HEK293 (cell line): Measurements from ENCODE around the gene ALB.

Source experiments
- CTCF ChIA-PET: fragments of 350-600 bp; formaldehyde crosslinking; extraction: SDS; loops from one replicate; lab custom pipeline; 2021; ENCODE audit warnings: antibody characterized with exemption; lab: Yijun Ruan, JAX
- POLR2A ChIA-PET: fragments of 300-600 bp; formaldehyde crosslinking; extraction: SDS; loops from one replicate; lab custom pipeline; 2020; ENCODE audit warnings: antibody characterized with exemption, inconsistent platforms; lab: Yijun Ruan, JAX
- H3K27ac ChIP-seq: fragments of 200-500 bp; sonication (Bioruptor generic); 2 replicates; pipeline ENCODE4 v1.5.1; 2014; ENCODE audit warnings: low read depth, low read length, control low read depth, inconsistent platforms; ENCODE audit errors: extremely low read depth
- H3K36me3 ChIP-seq, 2 experiments: fragments of 200-500 bp in 1 of 2; sonication (Bioruptor generic) in 1 of 2; 1 replicate in 1 of 2; 2 replicates in 1 of 2; pipeline ENCODE4 v1.5.1; 2014 to 2017; ENCODE audit warnings: inconsistent platforms in 2 of 2, low read length in 2 of 2; ENCODE audit not compliant: control insufficient read depth in 2 of 2, insufficient read depth in 1 of 2
- H3K4me1 ChIP-seq: fragments of 200-500 bp; sonication (Bioruptor generic); 2 replicates; pipeline ENCODE4 v1.5.1; 2014; ENCODE audit warnings: mild to moderate bottlenecking, low read length, inconsistent platforms; ENCODE audit not compliant: control insufficient read depth, insufficient read depth
- H3K4me3 ChIP-seq: 2 replicates; pipeline ENCODE4 v1.5.1; 2011; ENCODE audit warnings: low read depth, mild to moderate bottlenecking, control low read depth, low read length, moderate library complexity
- H3K9me3 ChIP-seq: fragments of 200-500 bp; sonication (Bioruptor generic); 2 replicates; pipeline ENCODE4 v1.5.1; 2014; ENCODE audit warnings: low read depth, low read length, inconsistent platforms; ENCODE audit not compliant: control insufficient read depth, insufficient read depth
- HOXD13 ChIP-seq: sonication (generic); formaldehyde crosslinking; IDR thresholded peaks from 2 replicates; pipeline ENCODE4 v1.8.0; 2022; ENCODE audit warnings: missing genetic modification reagents, borderline replicate concordance
- PRDM6 ChIP-seq: fragments of 450-650 bp; formaldehyde crosslinking; IDR thresholded peaks from 2 replicates; pipeline ENCODE4 v1.5.1; 2017; ENCODE audit warnings: missing biosample characterization, missing genetic modification characterization
- SP7 ChIP-seq: fragments of 450-650 bp; formaldehyde crosslinking; IDR thresholded peaks from 2 replicates; pipeline ENCODE4 v1.5.1; 2016; ENCODE audit warnings: missing biosample characterization, missing genetic modification characterization
- ZBTB8A ChIP-seq: fragments of 450-650 bp; formaldehyde crosslinking; IDR thresholded peaks from 2 replicates; pipeline ENCODE4 v1.5.1; 2016; ENCODE audit warnings: missing biosample characterization, missing genetic modification characterization
- ZNF132 ChIP-seq: fragments of 450-650 bp; formaldehyde crosslinking; IDR thresholded peaks from 2 replicates; pipeline ENCODE4 v1.5.1; 2017; ENCODE audit warnings: missing biosample characterization, missing genetic modification characterization, borderline replicate concordance
- ZNF133 ChIP-seq: fragments of 450-650 bp; formaldehyde crosslinking; IDR thresholded peaks from 2 replicates; pipeline ENCODE4 v1.5.1; 2016; ENCODE audit warnings: missing biosample characterization, missing genetic modification characterization
- ZNF184 ChIP-seq: fragments of 450-650 bp; IDR thresholded peaks from 2 replicates; pipeline ENCODE4 v1.5.1; 2018; ENCODE audit warnings: missing biosample characterization, mild to moderate bottlenecking, missing genetic modification characterization
- ZNF214 ChIP-seq: fragments of 450-650 bp; formaldehyde crosslinking; IDR thresholded peaks from 2 replicates; pipeline ENCODE4 v1.5.1; 2017; ENCODE audit warnings: missing biosample characterization, mild to moderate bottlenecking, missing genetic modification characterization, borderline replicate concordance
- ZNF24 ChIP-seq: fragments of 450-650 bp; formaldehyde crosslinking; IDR thresholded peaks from 2 replicates; pipeline ENCODE4 v1.5.1; 2016; ENCODE audit warnings: missing biosample characterization, missing genetic modification characterization
- ZNF26 ChIP-seq: fragments of 450-650 bp; formaldehyde crosslinking; IDR thresholded peaks from 2 replicates; pipeline ENCODE4 v1.5.1; 2016; ENCODE audit warnings: missing biosample characterization, missing genetic modification characterization
- ZNF280D ChIP-seq: fragments of 450-650 bp; formaldehyde crosslinking; IDR thresholded peaks from 2 replicates; pipeline ENCODE4 v1.5.1; 2016; ENCODE audit warnings: missing biosample characterization, missing genetic modification characterization
- ZNF302 ChIP-seq: fragments of 450-650 bp; formaldehyde crosslinking; IDR thresholded peaks from 2 replicates; pipeline ENCODE4 v1.5.1; 2016; ENCODE audit warnings: missing biosample characterization, missing genetic modification characterization, low read depth
- ZNF362 ChIP-seq: fragments of 450-650 bp; formaldehyde crosslinking; IDR thresholded peaks from 2 replicates; pipeline ENCODE4 v1.5.1; 2016; ENCODE audit warnings: missing biosample characterization, missing genetic modification characterization
- ZNF391 ChIP-seq: fragments of 450-650 bp; formaldehyde crosslinking; IDR thresholded peaks from 2 replicates; pipeline ENCODE4 v1.5.1; 2016; ENCODE audit warnings: low read depth, missing biosample characterization, missing genetic modification characterization, borderline replicate concordance
- ZNF473 ChIP-seq: fragments of 450-650 bp; formaldehyde crosslinking; IDR thresholded peaks from 2 replicates; pipeline ENCODE4 v1.5.1; 2017; ENCODE audit warnings: missing biosample characterization, missing genetic modification characterization
- ZNF488 ChIP-seq: fragments of 450-650 bp; formaldehyde crosslinking; IDR thresholded peaks from 2 replicates; pipeline ENCODE4 v1.5.1; 2016; ENCODE audit warnings: missing biosample characterization, missing genetic modification characterization
- ZNF626 ChIP-seq: fragments of 450-650 bp; sonication (Bioruptor Pico); formaldehyde crosslinking; IDR thresholded peaks from 2 replicates; pipeline ENCODE4 v1.5.1; 2018; ENCODE audit warnings: missing biosample characterization, missing genetic modification characterization, inconsistent platforms
- ZNF654 ChIP-seq: fragments of 450-650 bp; formaldehyde crosslinking; IDR thresholded peaks from 2 replicates; pipeline ENCODE4 v1.5.1; 2016; ENCODE audit warnings: low read depth, missing biosample characterization, missing genetic modification characterization
- ZNF658 ChIP-seq: fragments of 450-650 bp; formaldehyde crosslinking; IDR thresholded peaks from 2 replicates; pipeline ENCODE4; 2016; ENCODE audit warnings: missing biosample characterization, missing genetic modification characterization
- ZSCAN30 ChIP-seq: fragments of 450-650 bp; IDR thresholded peaks from 2 replicates; pipeline ENCODE4 v1.5.1; 2018; ENCODE audit warnings: missing biosample characterization, mild to moderate bottlenecking, missing genetic modification characterization, moderate library complexity
- ZSCAN5A ChIP-seq: fragments of 450-650 bp; formaldehyde crosslinking; IDR thresholded peaks from 2 replicates; pipeline ENCODE4 v1.5.1; 2016; ENCODE audit warnings: missing biosample characterization, missing genetic modification characterization

ALB gene

GRCh38 chr4:73468170-73468569 lies 64.1 kb downstream of the ALB start (continued):
- TF ChIP-seq ZNF280D (tag by site-specific recombination): no peak
- TF ChIP-seq SP7 (tag by site-specific recombination): no peak
- no peak for TF ChIP-seq ZNF488 (tag by site-specific recombination)
- no peak for TF ChIP-seq ZNF26

GRCh38 chr4:73470728-73471127 lies 66.6 kb downstream of the ALB start:
- H3K36me3 ChIP-seq: no peaks in the 10 kb centered on the region
- ChIA-PET POLR2A (no interaction called here), CTCF (interaction anchor here (1.5 kb wide), 1 partner anchor 24 kb away, joined by 5 read pairs; no protein-coding TSS in a partner anchor)
- H3K9me3 ChIP-seq: no peaks in the 10 kb centered on the region
- H3K4me1 ChIP-seq: no peaks in the 10 kb centered on the region
- no peak overlapping the region for H3K27ac ChIP-seq
- no peak overlapping the region for H3K4me3 ChIP-seq
- TF ChIP-seq PRDM6 (no peak), ZNF133 (tag by site-specific recombination) (no peak), ZNF654 (tag by site-specific recombination) (no peak), ZNF658 (no peak), ZNF473 (tag by site-specific recombination) (no peak), ZSCAN5A (no peak), HOXD13 (CRISPR knock-in tag) (no peak), ZNF391 (no peak), ZNF302 (tag by site-specific recombination) (no peak), ZNF362 (tag by site-specific recombination) (no peak), ZNF626 (tag by site-specific recombination) (no peak), ZNF24 (no peak), ZNF488 (tag by site-specific recombination) (no peak), ZBTB8A (tag by site-specific recombination) (no peak), ZNF132 (tag by site-specific recombination) (no peak), ZNF214 (tag by site-specific recombination) (no peak), ZNF184 (tag by site-specific recombination) (no peak), ZSCAN30 (no peak)
- TF ChIP-seq, all 188 proteins: peak for 0
